Endometrial microvascular endothelial cells (primary cell): ENCODE data around the gene CCDC38. TPM values are rescaled to one million over a fixed set of nuclear protein-coding genes. Genes with fewer than 3 reads are reported as not detected.

Experiments
- in situ Hi-C: cut with HindIII; loops from 2 replicates; pipeline ENCODE4 v1.10.0; 2017; ENCODE audit warnings: low sequenced_read_pairs, low pct_unique_long_range_greater_than_20kb; ENCODE audit errors: inconsistent ontology term
- total RNA-seq: library from RNA; depleted of rRNA; stranded (reverse); fragments of >200 nt; gene quantifications from one replicate; pipeline ENCODE4 v1.2.3, GENCODE V29; 2015; ENCODE audit errors: inconsistent ontology term

CCDC38 gene
- total RNA-seq, 1 donor from 2014 or later, result not detected

- in situ Hi-C loops, result no loop called here
Observed at GRCh38 chr12:95966287-95966870, 24.0 kb upstream of the CCDC38 start.

- in situ Hi-C loops, result no loop called here
Observed at GRCh38 chr12:95963096-95963495, 20.7 kb upstream of the CCDC38 start.

- in situ Hi-C loops, result no loop called here
Observed at GRCh38 chr12:95962222-95962621, 19.8 kb upstream of the CCDC38 start.

- in situ Hi-C loops, result no loop called here
Observed at GRCh38 chr12:95960241-95960640, 17.8 kb upstream of the CCDC38 start.

- in situ Hi-C loops, result no loop called here
Observed at GRCh38 chr12:95959107-95959506, 16.7 kb upstream of the CCDC38 start.

- in situ Hi-C loops, result no loop called here
Observed at GRCh38 chr12:95956557-95957145, 14.2 kb upstream of the CCDC38 start.

GRCh38 chr12:95955549-95956159, 13.2 kb upstream of the CCDC38 start:
- in situ Hi-C loops, result no loop called here

- in situ Hi-C loops, result no loop called here
Observed at GRCh38 chr12:95953000-95953399, 10.6 kb upstream of the CCDC38 start.

- in situ Hi-C loops, result no loop called here
Observed at GRCh38 chr12:95951515-95951914, 9.1 kb upstream of the CCDC38 start.

- in situ Hi-C loops, result no loop called here
Observed at GRCh38 chr12:95949477-95950206, 7.2 kb upstream of the CCDC38 start.

GRCh38 chr12:95944108-95944704, 1.8 kb upstream of the CCDC38 start:
- in situ Hi-C loops, result no loop called here

- in situ Hi-C loops, result no loop called here
Observed at GRCh38 chr12:95943330-95943842, 972 bp upstream of the CCDC38 start, which contains the start of gene AMDHD1. Gene AMDHD1, plus strand, starts transcription at chr12:95943331. Its CDS starts 68 bp downstream, at chr12:95943399.

- in situ Hi-C loops, result no loop called here
Observed at GRCh38 chr12:95942101-95942523, 302 bp downstream of the CCDC38 start.

- in situ Hi-C loops, result no loop called here
Observed at GRCh38 chr12:95940514-95940913, 1.9 kb downstream of the CCDC38 start.

GRCh38 chr12:95922231-95922630, 20.2 kb downstream of the CCDC38 start:
- in situ Hi-C loops, result no loop called here

- in situ Hi-C loops, result no loop called here
Observed at GRCh38 chr12:95919110-95919509, 23.3 kb downstream of the CCDC38 start.

GRCh38 chr12:95918194-95918993, 24.0 kb downstream of the CCDC38 start:
- in situ Hi-C loops, result no loop called here

GRCh38 chr12:95909871-95910270, 32.5 kb downstream of the CCDC38 start:
- in situ Hi-C loops, result no loop called here
